DOHH2 (cell line): ENCODE results near the gene SH3GL3.

Source experiments
- H3F3A ChIP-seq: fragments of 200-600 bp; sonication (generic), shearing (Covaris generic); 2 replicates; pipeline ENCODE4 v1.6.0; 2016; ENCODE audit warnings: antibody characterized with exemption, mild to moderate bottlenecking; ENCODE audit not compliant: control insufficient read depth, insufficient read depth
- H3K27ac ChIP-seq: fragments of 200-600 bp; sonication (generic); 2 replicates; pipeline ENCODE4 v1.5.1; 2014; ENCODE audit warnings: low read depth, mild to moderate bottlenecking, low read length, moderate library complexity
- H3K27me3 ChIP-seq: fragments of 200-600 bp; sonication (generic); 2 replicates; pipeline ENCODE4 v1.6.1; 2014; ENCODE audit warnings: mild to moderate bottlenecking, low read length, mixed read lengths; ENCODE audit not compliant: control insufficient read depth
- H3K36me3 ChIP-seq: fragments of 200-600 bp; sonication (generic); 2 replicates; pipeline ENCODE4 v1.6.1; 2014; ENCODE audit warnings: mild to moderate bottlenecking, low read length, moderate library complexity, mixed read lengths; ENCODE audit not compliant: control insufficient read depth
- H3K4me1 ChIP-seq: fragments of 200-600 bp; sonication (generic); 2 replicates; pipeline ENCODE4 v1.6.1; 2014; ENCODE audit warnings: mild to moderate bottlenecking, low read length, mixed read lengths; ENCODE audit not compliant: control insufficient read depth
- H3K4me2 ChIP-seq: fragments of 200-600 bp; sonication (generic); 2 replicates; pipeline ENCODE4 v1.6.0; 2014; ENCODE audit warnings: mild to moderate bottlenecking, low read length, moderate library complexity
- H3K4me3 ChIP-seq: fragments of 200-600 bp; sonication (generic); 2 replicates; pipeline ENCODE4 v1.5.1; 2014; ENCODE audit warnings: mild to moderate bottlenecking, low read length, mixed read lengths
- H3K79me2 ChIP-seq: fragments of 200-600 bp; sonication (generic); 2 replicates; pipeline ENCODE4 v1.6.1; 2014; ENCODE audit warnings: mild to moderate bottlenecking, low read length, mixed read lengths; ENCODE audit not compliant: control insufficient read depth
- H3K9me2 ChIP-seq: fragments of 200-600 bp; sonication (generic); replicated peaks from 2 replicates; pipeline ENCODE4 v1.6.1; 2014; ENCODE audit warnings: mild to moderate bottlenecking, low read length, mixed read lengths; ENCODE audit not compliant: control insufficient read depth
- H3K9me3 ChIP-seq: fragments of 200-600 bp; sonication (generic); 2 replicates; pipeline ENCODE4 v1.6.1; 2014; ENCODE audit warnings: antibody characterized with exemption, low read length, mixed read lengths; ENCODE audit not compliant: control insufficient read depth, insufficient read depth
- H4K20me1 ChIP-seq: fragments of 200-600 bp; sonication (generic); 2 replicates; pipeline ENCODE4 v1.6.0; 2014; ENCODE audit warnings: low read depth, mild to moderate bottlenecking, antibody characterized with exemption, low read length, moderate library complexity; ENCODE audit not compliant: control insufficient read depth, insufficient read depth
- EZH2phosphoT487 ChIP-seq: fragments of 200-600 bp; sonication (generic); IDR thresholded peaks from 2 replicates; pipeline ENCODE4 v1.6.1; 2017; ENCODE audit warnings: borderline replicate concordance, mild to moderate bottlenecking, antibody characterized with exemption, low read length, moderate library complexity, mixed read lengths
- TF ChIP-seq, protein P1 (sequence below): fragments of 200-600 bp; sonication (generic); IDR thresholded peaks from one replicate; pipeline ENCODE4 v1.5.1; 2014; ENCODE audit warnings: antibody characterized with exemption, mild to moderate bottlenecking, low read depth, low read length; ENCODE audit not compliant: poor library complexity, severe bottlenecking

Gene SH3GL3

DNA sequence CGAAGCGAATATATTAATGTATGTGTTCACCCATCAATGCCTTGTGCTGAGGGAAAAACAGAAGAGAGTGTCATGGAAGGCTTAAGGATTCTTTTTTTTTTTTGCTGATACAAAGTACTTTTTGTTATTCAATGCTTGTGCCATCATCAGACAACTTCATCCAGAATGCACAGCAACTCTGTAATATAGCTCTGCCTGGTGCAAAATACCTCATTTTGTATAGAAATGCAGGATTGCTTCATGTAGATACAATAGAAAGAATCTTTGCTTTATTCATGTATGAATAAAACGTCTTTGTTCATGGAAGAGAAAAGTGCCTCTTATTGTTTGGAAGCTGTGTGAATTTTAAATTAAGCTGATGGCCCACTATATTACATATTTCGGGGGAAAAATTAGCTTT, 62.9 kb downstream of the SH3GL3 start:
- no peaks in the 10 kb centered on the region for H3F3A ChIP-seq
- no peaks in the 10 kb centered on the region for H3K9me2 ChIP-seq
- H3K27me3 ChIP-seq: no peaks in the 10 kb centered on the region
- H3K4me1 ChIP-seq: no peaks in the 10 kb centered on the region
- H3K36me3 ChIP-seq: no peaks in the 10 kb centered on the region
- no peaks in the 10 kb centered on the region for H3K9me3 ChIP-seq
- no peaks in the 10 kb centered on the region for H3K79me2 ChIP-seq
- H3K4me2 ChIP-seq: no peak overlapping the region
- H3K27ac ChIP-seq: no peak overlapping the region
- no peak overlapping the region for H3K4me3 ChIP-seq
- TF ChIP-seq, protein P1, sequence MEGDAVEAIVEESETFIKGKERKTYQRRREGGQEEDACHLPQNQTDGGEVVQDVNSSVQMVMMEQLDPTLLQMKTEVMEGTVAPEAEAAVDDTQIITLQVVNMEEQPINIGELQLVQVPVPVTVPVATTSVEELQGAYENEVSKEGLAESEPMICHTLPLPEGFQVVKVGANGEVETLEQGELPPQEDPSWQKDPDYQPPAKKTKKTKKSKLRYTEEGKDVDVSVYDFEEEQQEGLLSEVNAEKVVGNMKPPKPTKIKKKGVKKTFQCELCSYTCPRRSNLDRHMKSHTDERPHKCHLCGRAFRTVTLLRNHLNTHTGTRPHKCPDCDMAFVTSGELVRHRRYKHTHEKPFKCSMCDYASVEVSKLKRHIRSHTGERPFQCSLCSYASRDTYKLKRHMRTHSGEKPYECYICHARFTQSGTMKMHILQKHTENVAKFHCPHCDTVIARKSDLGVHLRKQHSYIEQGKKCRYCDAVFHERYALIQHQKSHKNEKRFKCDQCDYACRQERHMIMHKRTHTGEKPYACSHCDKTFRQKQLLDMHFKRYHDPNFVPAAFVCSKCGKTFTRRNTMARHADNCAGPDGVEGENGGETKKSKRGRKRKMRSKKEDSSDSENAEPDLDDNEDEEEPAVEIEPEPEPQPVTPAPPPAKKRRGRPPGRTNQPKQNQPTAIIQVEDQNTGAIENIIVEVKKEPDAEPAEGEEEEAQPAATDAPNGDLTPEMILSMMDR: no peak
- no peak for TF ChIP-seq EZH2phosphoT487
- H4K20me1 ChIP-seq: no peaks in the 10 kb centered on the region

DNA sequence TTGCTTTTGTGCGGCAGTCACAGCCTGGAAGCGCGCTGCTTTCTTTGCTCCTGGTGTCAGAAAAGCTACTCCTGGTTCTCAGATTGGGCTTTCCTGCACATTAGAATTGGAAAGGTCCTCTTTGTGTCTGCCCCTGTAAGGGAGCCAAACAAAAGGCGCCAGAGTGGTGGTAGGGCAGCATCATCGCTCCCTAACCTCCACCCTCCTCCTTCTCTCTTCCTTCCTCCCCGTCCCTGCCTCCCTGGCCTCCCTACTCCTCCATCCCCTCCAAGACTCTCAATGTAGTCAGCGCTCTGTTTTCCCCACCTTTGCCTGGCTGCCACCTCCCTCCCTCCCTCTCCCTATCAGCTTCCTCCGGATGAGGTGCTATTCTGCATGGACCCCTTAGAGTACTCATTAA, 65.3 kb downstream of the SH3GL3 start:
- Histone ChIP-seq H3K4me2 (no peak overlapping the region), H3K79me2 (no peaks in the 10 kb centered on the region), H4K20me1 (no peaks in the 10 kb centered on the region), H3K9me3 (no peaks in the 10 kb centered on the region), H3K27ac (no peak overlapping the region), H3K36me3 (no peaks in the 10 kb centered on the region), H3F3A (no peaks in the 10 kb centered on the region), H3K4me3 (no peak overlapping the region), H3K9me2 (no peaks in the 10 kb centered on the region), H3K4me1 (no peaks in the 10 kb centered on the region), H3K27me3 (no peaks in the 10 kb centered on the region)
- TF ChIP-seq, protein P1: no peak
- TF ChIP-seq EZH2phosphoT487: no peak

DNA sequence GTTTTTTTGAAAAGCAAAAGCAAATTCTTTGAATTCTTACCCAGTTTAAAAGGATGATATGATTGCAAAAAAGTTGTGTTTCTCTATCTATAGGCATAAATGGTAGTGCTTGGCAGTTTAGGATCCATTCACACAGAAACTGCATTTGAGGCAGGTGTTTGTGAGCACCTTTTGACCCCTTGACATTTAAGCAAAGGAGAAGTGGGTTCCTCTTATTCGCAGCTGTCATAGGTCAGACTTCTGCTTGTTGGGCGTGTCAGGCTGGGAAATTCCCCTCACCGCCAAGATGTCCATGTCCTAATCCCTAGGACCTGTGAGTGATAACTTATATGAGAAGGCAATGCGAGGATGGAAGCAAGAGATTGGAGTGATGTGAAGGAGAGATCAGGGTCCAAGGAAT, 67.4 kb downstream of the SH3GL3 start:
- Histone ChIP-seq H3K27ac (no peak overlapping the region), H3K9me3 (no peaks in the 10 kb centered on the region), H3K9me2 (no peaks in the 10 kb centered on the region), H3K4me3 (no peak overlapping the region), H4K20me1 (no peaks in the 10 kb centered on the region), H3K4me2 (no peak overlapping the region), H3K4me1 (no peaks in the 10 kb centered on the region), H3K36me3 (no peaks in the 10 kb centered on the region), H3K79me2 (no peaks in the 10 kb centered on the region), H3F3A (no peaks in the 10 kb centered on the region), H3K27me3 (no peaks in the 10 kb centered on the region)
- no peak for TF ChIP-seq EZH2phosphoT487
- TF ChIP-seq, protein P1: no peak

DNA sequence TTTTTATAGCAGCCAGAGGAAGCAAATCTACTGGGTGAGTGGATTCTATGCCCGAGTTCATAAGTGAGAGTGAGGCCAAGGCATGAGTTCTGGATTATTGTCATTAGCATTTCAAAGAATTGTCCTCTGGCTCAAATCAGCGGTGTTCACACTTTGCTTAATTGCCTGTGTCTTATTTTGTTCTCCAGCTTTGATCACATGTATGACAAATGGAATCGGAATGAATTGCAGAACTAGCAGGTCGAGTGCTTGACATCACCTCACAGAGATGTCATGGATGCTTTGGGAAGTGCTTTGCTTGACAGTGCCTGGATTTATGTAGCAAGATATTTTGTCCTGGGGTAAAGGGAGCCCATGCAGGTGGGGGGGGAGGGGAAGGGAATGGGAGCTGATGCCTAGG, 68.0 kb downstream of the SH3GL3 start:
- H3K4me1 ChIP-seq: no peaks in the 10 kb centered on the region

More for the DNA sequence above, 68.0 kb downstream of the SH3GL3 start:
- Histone ChIP-seq H3K4me2 (no peak overlapping the region), H3K27ac (no peak overlapping the region), H3K79me2 (no peaks in the 10 kb centered on the region), H3F3A (no peaks in the 10 kb centered on the region), H3K9me3 (no peaks in the 10 kb centered on the region), H3K4me3 (no peak overlapping the region), H3K27me3 (no peaks in the 10 kb centered on the region), H4K20me1 (no peaks in the 10 kb centered on the region), H3K36me3 (no peaks in the 10 kb centered on the region), H3K9me2 (no peaks in the 10 kb centered on the region)
- TF ChIP-seq EZH2phosphoT487: no peak
- TF ChIP-seq, protein P1: no peak
